ENCODE results near the gene ENTREP1. TPM values are rescaled to one million over a fixed set of nuclear protein-coding genes. Genes with fewer than 3 reads are reported as not detected.

ENTREP1 gene
- total RNA-seq, 4 donors from 2014 or later = 88.1 to 127 (median 117) TPM

GRCh38 chr9:69382135-69382534 lies 57.1 kb downstream of the ENTREP1 start:
- Histone ChIP-seq H3K27ac (peak overlapping the region in 2 of 3 donors; percentile 0 to 12), H3K36me3 (peaks cover 20 to 36% of the 10 kb centered on the region in 2 donors), H3K9me3 (no peaks in the 10 kb centered on the region), H3K4me3 (replicated peaks in 1 of 3) (no peak overlapping the region), H3K4me1 (peaks cover 17 to 38% of the 10 kb centered on the region in 2 donors), H3K27me3 (no peaks in the 10 kb centered on the region)
- no peak for TF ChIP-seq POLR2A (IDR thresholded peaks at IDR 0.05)
- no peak for TF ChIP-seq CTCF (IDR thresholded peaks at IDR 0.05)
- no peak for DNase-seq
- 83 to 88% methylated on average over 4 of the region's 4 CpGs for WGBS, 2 donors
- intact Hi-C loops (cut with DNase I) = no loop called here

GRCh38 chr9:69385581-69386033 lies 60.6 kb downstream of the ENTREP1 start:
- Histone ChIP-seq H3K9me3 (no peaks in the 10 kb centered on the region), H3K27me3 (no peaks in the 10 kb centered on the region), H3K4me1 (peaks cover 10 to 11% of the 10 kb centered on the region in 2 donors), H3K4me3 (replicated peaks in 1 of 3) (no peak overlapping the region), H3K27ac (peak overlapping the region in 2 of 3 donors; percentile 63 to 73), H3K36me3 (peaks cover 24 to 43% of the 10 kb centered on the region in 2 donors)
- WGBS, 2 donors = 49 to 50% methylated on average over 6 of the region's 6 CpGs
- peak in 1 of 2 donors; percentile 28 for DNase-seq
- intact Hi-C loops (cut with DNase I) = no loop called here
- TF ChIP-seq CTCF (IDR thresholded peaks at IDR 0.05) = no peak
- no peak for TF ChIP-seq POLR2A (IDR thresholded peaks at IDR 0.05)

GRCh38 chr9:69386651-69387050 lies 61.6 kb downstream of the ENTREP1 start:
- no peak for TF ChIP-seq POLR2A (IDR thresholded peaks at IDR 0.05)
- TF ChIP-seq CTCF (IDR thresholded peaks at IDR 0.05) = no peak
- H3K27ac ChIP-seq = peak overlapping the region in 1 of 3 donors; percentile 6
- DNase-seq = no peak
- no peak overlapping the region for H3K4me3 ChIP-seq (replicated peaks in 1 of 3)
- intact Hi-C loops (cut with DNase I) = no loop called here
- H3K4me1 ChIP-seq = peaks cover 6 to 10% of the 10 kb centered on the region in 2 donors
- peaks cover 28 to 36% of the 10 kb centered on the region in 2 donors for H3K36me3 ChIP-seq
- H3K9me3 ChIP-seq = no peaks in the 10 kb centered on the region
- H3K27me3 ChIP-seq = no peaks in the 10 kb centered on the region
- 83 to 88% methylated on average over 4 of the region's 4 CpGs for WGBS, 2 donors

GRCh38 chr9:69388596-69388995 lies 63.6 kb downstream of the ENTREP1 start:
- WGBS, 2 donors = 82 to 88% methylated on average over 3 of the region's 3 CpGs
- no peaks in the 10 kb centered on the region for H3K9me3 ChIP-seq
- H3K4me3 ChIP-seq (replicated peaks in 1 of 3) = no peak overlapping the region
- no peaks in the 10 kb centered on the region for H3K27me3 ChIP-seq
- peaks cover 10 to 13% of the 10 kb centered on the region in 2 donors for H3K4me1 ChIP-seq
- intact Hi-C loops (cut with DNase I) = no loop called here
- no peak for DNase-seq
- peaks cover 34 to 43% of the 10 kb centered on the region in 2 donors for H3K36me3 ChIP-seq
- no peak for TF ChIP-seq CTCF (IDR thresholded peaks at IDR 0.05)
- no peak overlapping the region for H3K27ac ChIP-seq

GRCh38 chr9:69389437-69389995 lies 64.5 kb downstream of the ENTREP1 start:
- H3K27me3 ChIP-seq = no peaks in the 10 kb centered on the region
- intact Hi-C loops (cut with DNase I) = no loop called here
- H3K4me1 ChIP-seq = peaks cover 10 to 13% of the 10 kb centered on the region in 2 donors
- TF ChIP-seq POLR2A (IDR thresholded peaks at IDR 0.05) (no peak), CTCF (IDR thresholded peaks at IDR 0.05) (no peak)
- WGBS, 2 donors = 90 to 96% methylated on average over 4 of the region's 4 CpGs
- no peak overlapping the region for H3K27ac ChIP-seq
- H3K4me3 ChIP-seq (replicated peaks in 1 of 3) = no peak overlapping the region
- DNase-seq = no peak
- peaks cover 28 to 39% of the 10 kb centered on the region in 2 donors for H3K36me3 ChIP-seq
- no peaks in the 10 kb centered on the region for H3K9me3 ChIP-seq
